ENCODE measurements around the gene TK2.
"Not testable (repeated sequence)": the region's sequence is repeated elsewhere in the genome, so short reads cannot be mapped to it uniquely, and the experiment has no call there.

TK2 gene

DNA sequence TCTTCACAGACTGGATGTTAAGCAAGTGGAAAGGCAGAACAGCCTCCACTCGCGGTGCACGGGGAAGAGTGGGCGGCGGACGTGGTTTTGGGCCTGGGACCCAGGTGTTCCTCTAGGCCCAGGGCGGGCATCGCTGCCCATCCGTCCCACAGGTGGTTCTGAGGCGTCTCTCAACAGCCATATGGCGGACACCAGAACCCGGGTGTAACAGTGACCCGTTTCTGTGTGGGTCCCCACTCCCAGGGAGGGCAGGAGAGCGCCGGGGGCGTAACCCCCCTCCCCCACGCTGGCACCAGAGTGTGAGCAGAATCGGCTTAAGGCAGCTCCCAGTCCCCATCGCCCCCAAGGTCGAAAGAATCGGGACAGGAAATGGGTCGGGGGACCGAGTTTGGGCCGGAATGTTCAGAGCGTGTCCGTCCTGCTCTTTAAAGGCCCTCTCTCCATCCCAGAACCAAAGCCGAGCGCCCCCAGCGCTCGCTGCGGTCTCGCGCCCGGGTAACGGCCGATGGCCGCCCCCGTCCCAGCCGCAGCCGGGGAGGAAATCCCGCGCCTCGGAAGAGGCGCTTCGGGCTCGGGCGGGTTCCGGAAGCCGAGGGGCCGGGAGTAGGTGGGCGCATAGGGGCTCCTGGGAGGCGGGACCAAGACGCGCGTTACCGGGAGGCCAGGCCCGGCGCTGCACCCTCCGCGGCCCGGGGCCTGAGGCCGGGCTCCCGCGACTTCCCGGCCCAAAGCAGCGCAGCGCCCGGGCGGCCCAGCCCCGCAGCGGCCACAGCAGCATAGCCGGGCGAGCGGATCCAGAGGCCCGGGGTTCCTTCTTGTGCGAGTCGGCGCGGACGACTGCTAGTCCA is at the start of gene TK2:
TSS of gene TK2 (minus strand) at position 839 of the 848 bp plus-strand sequence. CDS start at position 778, 61 bp downstream.
- H3K4me3 Mint-ChIP-seq, result peak within 1 kb of the TSS; percentile 86 to 92 (median 91)
- peaks cover 37% of the 10 kb centered on the region for H3K36me3 Mint-ChIP-seq (ENCODE audit: low read depth)
- H3K27ac Mint-ChIP-seq, result peak within 1 kb of the TSS; percentile 98 to 99 (median 98)
- TF ChIP-seq, protein P1, sequence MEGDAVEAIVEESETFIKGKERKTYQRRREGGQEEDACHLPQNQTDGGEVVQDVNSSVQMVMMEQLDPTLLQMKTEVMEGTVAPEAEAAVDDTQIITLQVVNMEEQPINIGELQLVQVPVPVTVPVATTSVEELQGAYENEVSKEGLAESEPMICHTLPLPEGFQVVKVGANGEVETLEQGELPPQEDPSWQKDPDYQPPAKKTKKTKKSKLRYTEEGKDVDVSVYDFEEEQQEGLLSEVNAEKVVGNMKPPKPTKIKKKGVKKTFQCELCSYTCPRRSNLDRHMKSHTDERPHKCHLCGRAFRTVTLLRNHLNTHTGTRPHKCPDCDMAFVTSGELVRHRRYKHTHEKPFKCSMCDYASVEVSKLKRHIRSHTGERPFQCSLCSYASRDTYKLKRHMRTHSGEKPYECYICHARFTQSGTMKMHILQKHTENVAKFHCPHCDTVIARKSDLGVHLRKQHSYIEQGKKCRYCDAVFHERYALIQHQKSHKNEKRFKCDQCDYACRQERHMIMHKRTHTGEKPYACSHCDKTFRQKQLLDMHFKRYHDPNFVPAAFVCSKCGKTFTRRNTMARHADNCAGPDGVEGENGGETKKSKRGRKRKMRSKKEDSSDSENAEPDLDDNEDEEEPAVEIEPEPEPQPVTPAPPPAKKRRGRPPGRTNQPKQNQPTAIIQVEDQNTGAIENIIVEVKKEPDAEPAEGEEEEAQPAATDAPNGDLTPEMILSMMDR (IDR thresholded peaks at IDR 0.05; ENCODE audit: unreplicated experiment in 3 of 3), result peak; percentile 15 to 24 (median 19)
- no peaks in the 10 kb centered on the region for H3K27me3 Mint-ChIP-seq (ENCODE audit: low read depth)
- no peaks in the 10 kb centered on the region for H3K9me3 Mint-ChIP-seq
- peaks cover 51% of the 10 kb centered on the region for H3K4me1 Mint-ChIP-seq

DNA sequence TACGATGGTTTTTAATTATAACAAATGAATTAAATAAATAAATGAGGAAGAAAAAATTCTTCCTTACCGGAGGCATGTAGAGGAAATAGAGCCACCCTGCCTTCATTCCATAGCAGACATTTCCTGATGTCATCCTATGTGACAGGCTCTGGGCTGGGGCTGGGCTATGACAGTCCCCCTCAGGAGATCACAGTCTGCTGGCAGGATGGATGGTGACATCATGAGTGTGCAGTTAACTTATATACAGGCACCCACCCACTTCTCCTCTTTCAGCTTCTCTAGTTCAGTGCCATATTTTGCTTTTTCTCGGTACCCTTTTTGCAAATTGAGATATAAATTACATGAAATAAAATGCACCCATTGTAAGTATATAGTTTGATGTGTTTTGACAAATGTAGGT is 48.2 kb upstream of the TK2 start:
- Mint-ChIP-seq H3K4me1 (peaks cover 13% of the 10 kb centered on the region), H3K27ac (no peak overlapping the region), H3K27me3 (ENCODE audit: low read depth) (peaks cover 4% of the 10 kb centered on the region), H3K4me3 (no peak overlapping the region), H3K9me3 (no peaks in the 10 kb centered on the region), H3K36me3 (ENCODE audit: low read depth) (no peaks in the 10 kb centered on the region)
- TF ChIP-seq, protein P1 (IDR thresholded peaks at IDR 0.05; ENCODE audit: unreplicated experiment in 3 of 3), result no peak

DNA sequence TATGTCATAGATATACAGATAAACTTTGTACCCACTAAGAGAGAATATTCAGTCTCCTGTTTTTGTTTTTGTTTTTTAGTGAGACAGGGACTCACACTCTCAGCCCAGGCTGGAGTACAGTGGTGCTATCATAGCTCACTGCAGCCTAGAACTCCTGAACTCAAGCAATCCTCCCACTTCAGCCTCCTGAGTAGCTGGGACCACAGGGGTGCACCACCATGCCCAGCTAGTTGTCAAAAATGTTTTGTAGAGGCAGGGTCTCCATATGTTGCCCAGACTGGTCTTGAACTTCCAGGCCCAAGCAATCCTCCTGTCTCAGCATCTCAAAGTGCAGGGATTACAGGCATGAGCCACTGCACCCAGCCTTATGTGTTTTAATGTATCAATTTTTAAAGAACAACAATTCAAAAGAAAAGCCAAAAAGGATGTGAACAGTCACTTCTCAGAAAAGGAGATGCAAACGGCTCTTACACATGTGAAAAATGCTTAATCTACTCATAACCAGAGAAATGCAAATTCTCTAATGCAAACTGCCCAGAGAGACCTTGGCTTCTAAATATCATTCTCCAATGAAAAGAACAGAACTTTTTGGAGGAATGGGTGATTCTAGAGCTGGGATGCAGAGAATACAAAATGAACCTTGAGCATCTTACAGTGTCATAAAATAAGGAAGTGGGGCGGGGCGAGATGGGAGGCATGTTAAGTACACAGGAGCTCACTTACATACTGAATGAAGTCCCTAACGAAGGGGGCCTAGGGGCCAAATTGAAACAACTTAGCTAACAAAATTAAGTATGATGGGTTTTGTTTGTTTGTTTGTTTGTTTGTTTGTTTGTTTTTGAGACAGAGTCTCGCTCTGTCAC is 47.3 kb upstream of the TK2 start:
- TF ChIP-seq, protein P1 (IDR thresholded peaks at IDR 0.05; ENCODE audit: unreplicated experiment in 3 of 3), result no peak
- Mint-ChIP-seq H3K9me3 (no peaks in the 10 kb centered on the region), H3K4me3 (no peak overlapping the region), H3K36me3 (ENCODE audit: low read depth) (no peaks in the 10 kb centered on the region), H3K4me1 (peaks cover 8% of the 10 kb centered on the region), H3K27me3 (ENCODE audit: low read depth) (peaks cover 4% of the 10 kb centered on the region), H3K27ac (no peak overlapping the region)

DNA sequence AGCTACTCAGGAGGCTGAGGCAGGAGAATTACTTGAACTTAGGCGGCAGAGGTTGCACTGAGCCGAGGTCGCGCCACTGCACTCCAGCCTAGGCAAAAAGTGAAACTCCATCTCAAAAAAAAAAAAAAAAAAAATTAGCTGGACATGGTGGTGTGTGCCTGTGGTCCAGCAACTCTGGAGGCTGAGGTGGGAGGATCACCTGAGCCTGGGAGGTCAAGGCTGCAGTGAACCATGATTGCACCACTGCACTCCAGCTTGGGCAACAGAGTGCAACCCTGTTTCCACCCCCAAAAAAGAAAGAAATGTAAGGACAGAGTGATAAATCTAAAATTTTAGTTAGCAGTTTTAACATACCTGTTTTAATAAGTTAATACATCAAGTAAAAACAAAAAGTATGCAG is 46.6 kb upstream of the TK2 start:
- not testable (repeated sequence) for H3K9me3 Mint-ChIP-seq; H3K4me1 Mint-ChIP-seq; H3K36me3 Mint-ChIP-seq (ENCODE audit: low read depth); H3K27ac Mint-ChIP-seq; H3K27me3 Mint-ChIP-seq (ENCODE audit: low read depth); H3K4me3 Mint-ChIP-seq

DNA sequence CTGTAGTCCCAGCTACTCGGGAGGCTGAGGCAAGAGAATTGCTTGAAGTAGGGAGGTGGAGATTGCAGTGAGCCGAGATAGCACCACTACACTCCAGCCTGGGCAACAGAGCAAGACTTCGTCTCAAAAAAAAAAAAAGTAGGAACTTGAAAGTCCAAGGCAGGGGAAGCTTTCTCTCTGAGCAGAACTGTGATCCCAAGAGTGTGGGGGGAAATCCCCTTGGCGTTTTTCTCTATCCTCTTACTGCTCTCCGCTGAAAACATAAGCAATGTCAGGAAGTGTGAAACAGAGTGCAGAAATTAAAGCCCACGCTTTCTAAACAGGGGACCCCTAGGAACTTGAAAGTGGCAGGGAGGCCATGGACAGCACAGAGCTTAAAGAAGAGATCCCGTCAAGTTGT is 44.8 kb upstream of the TK2 start:
- Mint-ChIP-seq H3K9me3 (no peaks in the 10 kb centered on the region), H3K27ac (no peak overlapping the region), H3K36me3 (ENCODE audit: low read depth) (no peaks in the 10 kb centered on the region), H3K4me1 (no peaks in the 10 kb centered on the region), H3K27me3 (ENCODE audit: low read depth) (no peaks in the 10 kb centered on the region), H3K4me3 (no peak overlapping the region)
- TF ChIP-seq, protein P1 (IDR thresholded peaks at IDR 0.05; ENCODE audit: unreplicated experiment in 3 of 3), result no peak

DNA sequence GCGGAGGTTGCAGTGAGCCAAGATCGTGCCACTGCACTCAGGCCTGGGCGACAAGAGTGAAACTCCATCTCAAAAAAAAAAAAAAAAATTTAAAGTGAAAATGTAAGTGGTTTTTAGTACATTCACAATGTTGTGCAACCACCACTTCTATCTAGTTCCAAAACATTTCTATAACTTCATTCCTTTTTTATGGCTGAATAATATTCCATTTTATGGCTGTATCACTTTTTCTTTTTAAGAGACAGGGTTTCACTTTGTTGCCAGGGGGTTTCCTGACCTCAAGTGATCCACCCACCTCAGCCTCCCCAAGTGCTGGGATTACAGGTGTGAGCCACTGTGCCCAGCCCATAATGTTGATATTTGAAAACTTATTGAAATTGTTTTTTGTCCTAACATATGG is 42.9 kb upstream of the TK2 start:
- no peak overlapping the region for H3K4me3 Mint-ChIP-seq
- no peaks in the 10 kb centered on the region for H3K9me3 Mint-ChIP-seq
- H3K27ac Mint-ChIP-seq, result no peak overlapping the region
- H3K27me3 Mint-ChIP-seq (ENCODE audit: low read depth), result no peaks in the 10 kb centered on the region
- H3K36me3 Mint-ChIP-seq (ENCODE audit: low read depth), result no peaks in the 10 kb centered on the region
- TF ChIP-seq, protein P1 (IDR thresholded peaks at IDR 0.05; ENCODE audit: unreplicated experiment in 3 of 3), result no peak
- H3K4me1 Mint-ChIP-seq, result no peaks in the 10 kb centered on the region
